ACC112 (cell line): Measurements from ENCODE around the gene SIRT7.
A peak's percentile ranks its signal among the peaks of the same experiment; 100 is the strongest.

Experiments used
- H2AFZ ChIP-seq: fragments of 200-600 bp; sonication (generic); one replicate; pipeline ENCODE4 v1.6.0; 2017; ENCODE audit warnings: antibody characterized with exemption, low read length; ENCODE audit not compliant: unreplicated experiment
- H3K27ac ChIP-seq: fragments of 200-600 bp; sonication (generic); 2 replicates; pipeline ENCODE4 v1.5.1; 2014; ENCODE audit warnings: low read depth, mild to moderate bottlenecking, antibody characterized with exemption, low read length, moderate library complexity
- H3K27me3 ChIP-seq: fragments of 200-600 bp; sonication (generic); 2 replicates; pipeline ENCODE4 v1.6.1; 2014; ENCODE audit warnings: mild to moderate bottlenecking, antibody characterized with exemption, low read length, moderate library complexity, mixed read lengths; ENCODE audit not compliant: insufficient read depth
- H3K36me3 ChIP-seq: fragments of 200-600 bp; sonication (generic); 2 replicates; pipeline ENCODE4 v1.6.1; 2016; ENCODE audit warnings: mild to moderate bottlenecking, antibody characterized with exemption, low read length, moderate library complexity, mixed read lengths; ENCODE audit not compliant: insufficient read depth
- H3K4me1 ChIP-seq: fragments of 200-600 bp; sonication (generic); one replicate; pipeline ENCODE4 v1.6.1; 2016; ENCODE audit warnings: low read length, mixed read lengths; ENCODE audit not compliant: insufficient read depth, unreplicated experiment, control insufficient read depth
- H3K4me3 ChIP-seq: fragments of 200-600 bp; sonication (generic); 2 replicates; pipeline ENCODE4 v1.5.1; 2014; ENCODE audit warnings: mild to moderate bottlenecking, low read depth, low read length
- H3K79me2 ChIP-seq: fragments of 200-600 bp; sonication (generic); one replicate; pipeline ENCODE4 v1.6.0; 2016; ENCODE audit warnings: low read length; ENCODE audit not compliant: control insufficient read depth, unreplicated experiment, insufficient read depth

The SIRT7 gene

GRCh38 chr17:81888988-81889595 lies 28.9 kb downstream of the SIRT7 start:
- Histone ChIP-seq H3K4me3 (peak overlapping the region; percentile 99; the same call in 1 of the 2 replicates), H3K4me1 (peaks cover 34% of the 10 kb centered on the region), H3K27me3 (no peaks in the 10 kb centered on the region), H3K36me3 (peaks cover 22% of the 10 kb centered on the region; the same call in 1 of the 2 replicates), H3K79me2 (peaks cover 54% of the 10 kb centered on the region), H2AFZ (no peak overlapping the region), H3K27ac (no peak overlapping the region)

GRCh38 chr17:81888105-81888987 lies 29.6 kb downstream of the SIRT7 start:
- Histone ChIP-seq H3K4me3 (no peak overlapping the region), H3K79me2 (peaks cover 54% of the 10 kb centered on the region), H3K4me1 (peaks cover 34% of the 10 kb centered on the region), H3K27me3 (no peaks in the 10 kb centered on the region), H3K27ac (no peak overlapping the region), H2AFZ (no peak overlapping the region), H3K36me3 (peaks cover 22% of the 10 kb centered on the region; the same call in 1 of the 2 replicates)

- H3K4me3 ChIP-seq, result no peak overlapping the region
- peaks cover 47% of the 10 kb centered on the region for H3K79me2 ChIP-seq
- H2AFZ ChIP-seq, result no peak overlapping the region
- H3K27ac ChIP-seq, result no peak overlapping the region; the same call in 1 of the 2 replicates
- H3K27me3 ChIP-seq, result no peaks in the 10 kb centered on the region
- peaks cover 22% of the 10 kb centered on the region; the same call in 1 of the 2 replicates for H3K36me3 ChIP-seq
- peaks cover 30% of the 10 kb centered on the region for H3K4me1 ChIP-seq
These were observed 32.0 kb downstream of the SIRT7 start for GRCh38 chr17:81885869-81886548.

GRCh38 chr17:81885454-81885853 lies 32.5 kb downstream of the SIRT7 start:
- Histone ChIP-seq H3K79me2 (peaks cover 41% of the 10 kb centered on the region), H2AFZ (no peak overlapping the region), H3K4me3 (no peak overlapping the region), H3K4me1 (peaks cover 29% of the 10 kb centered on the region), H3K27me3 (no peaks in the 10 kb centered on the region), H3K36me3 (peaks cover 22% of the 10 kb centered on the region; the same call in 1 of the 2 replicates), H3K27ac (no peak overlapping the region; the same call in 1 of the 2 replicates)

GRCh38 chr17:81884968-81885367 lies 33.0 kb downstream of the SIRT7 start:
- H3K36me3 ChIP-seq, result peaks cover 21% of the 10 kb centered on the region; the same call in 1 of the 2 replicates
- H2AFZ ChIP-seq, result no peak overlapping the region
- no peak overlapping the region; the same call in 1 of the 2 replicates for H3K27ac ChIP-seq
- H3K4me3 ChIP-seq, result no peak overlapping the region
- H3K4me1 ChIP-seq, result peaks cover 24% of the 10 kb centered on the region
- H3K27me3 ChIP-seq, result no peaks in the 10 kb centered on the region
- peaks cover 37% of the 10 kb centered on the region for H3K79me2 ChIP-seq

- H3K4me3 ChIP-seq, result no peak overlapping the region
- no peak overlapping the region for H3K27ac ChIP-seq
- no peak overlapping the region for H2AFZ ChIP-seq
- no peaks in the 10 kb centered on the region for H3K27me3 ChIP-seq
- peaks cover 20% of the 10 kb centered on the region for H3K4me1 ChIP-seq
- peaks cover 18% of the 10 kb centered on the region for H3K36me3 ChIP-seq
- H3K79me2 ChIP-seq, result peaks cover 32% of the 10 kb centered on the region
These were observed 33.5 kb downstream of the SIRT7 start for GRCh38 chr17:81884520-81884919.

GRCh38 chr17:81879121-81879520 lies 38.9 kb downstream of the SIRT7 start:
- H3K36me3 ChIP-seq, result peaks cover 11% of the 10 kb centered on the region
- no peak overlapping the region for H3K27ac ChIP-seq
- peaks cover 6% of the 10 kb centered on the region for H3K4me1 ChIP-seq
- H3K79me2 ChIP-seq, result peaks cover 5% of the 10 kb centered on the region
- no peak overlapping the region for H3K4me3 ChIP-seq
- no peaks in the 10 kb centered on the region for H3K27me3 ChIP-seq
- no peak overlapping the region for H2AFZ ChIP-seq

- H3K27ac ChIP-seq, result no peak overlapping the region
- peaks cover 6% of the 10 kb centered on the region for H3K4me1 ChIP-seq
- no peak overlapping the region for H3K4me3 ChIP-seq
- H2AFZ ChIP-seq, result no peak overlapping the region
- H3K36me3 ChIP-seq, result peaks cover 11% of the 10 kb centered on the region
- H3K79me2 ChIP-seq, result peaks cover 5% of the 10 kb centered on the region
- H3K27me3 ChIP-seq, result no peaks in the 10 kb centered on the region
These were observed 39.7 kb downstream of the SIRT7 start for GRCh38 chr17:81878294-81878693.

GRCh38 chr17:81877569-81877968 lies 40.4 kb downstream of the SIRT7 start:
- H3K27me3 ChIP-seq, result no peaks in the 10 kb centered on the region
- H3K36me3 ChIP-seq, result peaks cover 11% of the 10 kb centered on the region
- H3K27ac ChIP-seq, result no peak overlapping the region
- peaks cover 9% of the 10 kb centered on the region for H3K4me1 ChIP-seq
- H3K79me2 ChIP-seq, result peaks cover 7% of the 10 kb centered on the region
- no peak overlapping the region for H3K4me3 ChIP-seq
- H2AFZ ChIP-seq, result no peak overlapping the region

- peaks cover 30% of the 10 kb centered on the region for H3K79me2 ChIP-seq
- no peaks in the 10 kb centered on the region for H3K27me3 ChIP-seq
- peaks cover 29% of the 10 kb centered on the region for H3K4me1 ChIP-seq
- no peaks in the 10 kb centered on the region for H3K36me3 ChIP-seq
- peak overlapping the region; percentile 93 for H2AFZ ChIP-seq
- peak overlapping the region; percentile 97 for H3K4me3 ChIP-seq
- H3K27ac ChIP-seq, result peak overlapping the region; percentile 97
These were observed 46.4 kb downstream of the SIRT7 start for GRCh38 chr17:81871387-81872230.
